Measurements from ENCODE around the gene TMEM116. TPM values are rescaled to one million over a fixed set of nuclear protein-coding genes. Genes with fewer than 3 reads are reported as not detected.

Gene TMEM116
- total RNA-seq, 3 donors from 2014 or later, result 19.0 to 46.4 (median 29.8) TPM

GRCh38 chr12:111936869-111937268, 76.1 kb downstream of the TMEM116 start:
- no peak for DNase-seq (ENCODE audit: low spot score in 2 of 2)
- intact Hi-C loops (cut with DNase I; ENCODE audit: low total_unique reads), result no loop called here
- H3K4me1 ChIP-seq, result no peaks in the 10 kb centered on the region
- H3K27me3 ChIP-seq, result no peaks in the 10 kb centered on the region
- H3K27ac ChIP-seq, result no peak overlapping the region
- H3K9me3 ChIP-seq, result no peaks in the 10 kb centered on the region
- H3K4me3 ChIP-seq, result no peak overlapping the region
- H3K36me3 ChIP-seq, result no peaks in the 10 kb centered on the region
- TF ChIP-seq POLR2A (IDR thresholded peaks at IDR 0.05) (no peak), POLR2AphosphoS5 (IDR thresholded peaks at IDR 0.05) (no peak)
- TF ChIP-seq, protein P1, sequence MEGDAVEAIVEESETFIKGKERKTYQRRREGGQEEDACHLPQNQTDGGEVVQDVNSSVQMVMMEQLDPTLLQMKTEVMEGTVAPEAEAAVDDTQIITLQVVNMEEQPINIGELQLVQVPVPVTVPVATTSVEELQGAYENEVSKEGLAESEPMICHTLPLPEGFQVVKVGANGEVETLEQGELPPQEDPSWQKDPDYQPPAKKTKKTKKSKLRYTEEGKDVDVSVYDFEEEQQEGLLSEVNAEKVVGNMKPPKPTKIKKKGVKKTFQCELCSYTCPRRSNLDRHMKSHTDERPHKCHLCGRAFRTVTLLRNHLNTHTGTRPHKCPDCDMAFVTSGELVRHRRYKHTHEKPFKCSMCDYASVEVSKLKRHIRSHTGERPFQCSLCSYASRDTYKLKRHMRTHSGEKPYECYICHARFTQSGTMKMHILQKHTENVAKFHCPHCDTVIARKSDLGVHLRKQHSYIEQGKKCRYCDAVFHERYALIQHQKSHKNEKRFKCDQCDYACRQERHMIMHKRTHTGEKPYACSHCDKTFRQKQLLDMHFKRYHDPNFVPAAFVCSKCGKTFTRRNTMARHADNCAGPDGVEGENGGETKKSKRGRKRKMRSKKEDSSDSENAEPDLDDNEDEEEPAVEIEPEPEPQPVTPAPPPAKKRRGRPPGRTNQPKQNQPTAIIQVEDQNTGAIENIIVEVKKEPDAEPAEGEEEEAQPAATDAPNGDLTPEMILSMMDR (IDR thresholded peaks at IDR 0.05), result no peak

DNA sequence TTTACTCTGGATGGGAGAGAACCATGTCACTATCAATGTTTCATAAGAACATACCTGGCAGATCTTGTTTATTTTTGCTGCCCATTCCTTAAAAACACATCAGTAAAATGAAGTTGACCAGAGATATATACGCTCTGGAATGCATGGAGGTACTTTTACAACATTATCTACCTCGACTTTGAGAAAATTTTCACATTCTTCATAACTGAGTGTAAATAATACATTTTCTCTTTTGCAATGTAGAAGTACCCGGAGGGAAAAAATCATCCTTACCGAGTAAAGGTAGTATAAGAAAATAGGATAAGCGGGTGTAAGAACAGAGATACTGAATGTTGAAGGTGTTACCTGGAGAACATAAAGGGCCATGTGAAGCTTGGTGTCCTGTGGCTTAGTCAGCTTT, 80.7 kb downstream of the TMEM116 start:
- Histone ChIP-seq H3K4me1 (no peaks in the 10 kb centered on the region), H3K27ac (no peak overlapping the region), H3K36me3 (no peaks in the 10 kb centered on the region), H3K4me3 (no peak overlapping the region), H3K9me3 (no peaks in the 10 kb centered on the region), H3K27me3 (no peaks in the 10 kb centered on the region)
- no peak for DNase-seq (ENCODE audit: low spot score in 2 of 2)
- TF ChIP-seq POLR2AphosphoS5 (IDR thresholded peaks at IDR 0.05) (no peak), POLR2A (IDR thresholded peaks at IDR 0.05) (no peak)
- TF ChIP-seq, protein P1 (IDR thresholded peaks at IDR 0.05), result no peak
- intact Hi-C loops (cut with DNase I; ENCODE audit: low total_unique reads), result no loop called here

DNA sequence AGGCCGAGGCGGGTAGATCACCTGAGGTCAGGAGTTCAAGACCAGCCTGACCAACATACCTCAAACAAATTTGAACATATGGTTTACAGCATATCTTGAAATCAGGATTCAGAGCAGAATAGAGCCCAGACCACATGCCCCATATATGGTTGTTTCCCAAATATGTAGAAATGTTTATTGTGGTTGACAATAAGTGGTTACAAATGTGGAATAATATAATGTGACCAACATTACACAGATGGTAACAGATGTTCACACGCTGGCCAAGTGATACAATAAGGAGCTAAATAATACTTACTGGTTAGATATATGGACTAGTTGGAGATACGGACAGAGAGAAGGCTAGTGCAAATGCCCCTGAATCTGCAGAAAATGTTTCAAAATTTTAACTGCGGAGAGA, 85.6 kb downstream of the TMEM116 start:
- intact Hi-C loops (cut with DNase I; ENCODE audit: low total_unique reads), result no loop called here
- H3K4me3 ChIP-seq, result no peak overlapping the region

DNA sequence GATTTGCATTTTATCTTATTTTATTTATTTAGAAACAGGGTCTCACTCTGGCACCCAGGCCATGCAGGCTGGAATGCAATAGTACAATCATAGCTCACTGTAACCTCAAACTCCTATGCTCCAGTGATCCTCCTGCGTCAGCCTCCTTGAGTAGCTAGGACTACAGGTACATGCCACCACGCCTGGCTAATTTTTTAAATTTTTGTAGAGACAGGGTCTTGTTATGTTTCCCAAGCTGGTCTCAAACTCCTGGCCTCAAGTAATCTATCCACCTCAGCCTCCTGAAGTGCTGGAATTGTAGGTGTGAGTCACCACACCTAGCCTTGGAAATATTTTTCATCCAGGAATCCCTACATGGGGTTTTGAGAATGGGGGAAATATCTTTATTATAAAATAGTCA, 86.3 kb downstream of the TMEM116 start:
- no peak for TF ChIP-seq POLR2AphosphoS5 (IDR thresholded peaks at IDR 0.05)
- TF ChIP-seq, protein P1 (IDR thresholded peaks at IDR 0.05), result no peak
- TF ChIP-seq POLR2A (IDR thresholded peaks at IDR 0.05), result no peak
- no peak overlapping the region for H3K27ac ChIP-seq
- H3K4me3 ChIP-seq, result no peak overlapping the region
- no peaks in the 10 kb centered on the region for H3K9me3 ChIP-seq
- DNase-seq (ENCODE audit: low spot score in 2 of 2), result no peak
- no peaks in the 10 kb centered on the region for H3K27me3 ChIP-seq
- intact Hi-C loops (cut with DNase I; ENCODE audit: low total_unique reads), result no loop called here
- H3K4me1 ChIP-seq, result no peaks in the 10 kb centered on the region
- no peaks in the 10 kb centered on the region for H3K36me3 ChIP-seq

More for the DNA sequence above, 85.6 kb downstream of the TMEM116 start:
- H3K27me3 ChIP-seq, result no peaks in the 10 kb centered on the region
- H3K27ac ChIP-seq, result no peak overlapping the region
- H3K9me3 ChIP-seq, result no peaks in the 10 kb centered on the region
- DNase-seq (ENCODE audit: low spot score in 2 of 2), result no peak
- no peaks in the 10 kb centered on the region for H3K4me1 ChIP-seq
- TF ChIP-seq POLR2AphosphoS5 (IDR thresholded peaks at IDR 0.05), result no peak
- TF ChIP-seq, protein P1 (IDR thresholded peaks at IDR 0.05), result no peak
- TF ChIP-seq POLR2A (IDR thresholded peaks at IDR 0.05), result no peak
- no peaks in the 10 kb centered on the region for H3K36me3 ChIP-seq

GRCh38 chr12:111925171-111925570, 87.8 kb downstream of the TMEM116 start:
- no peaks in the 10 kb centered on the region for H3K27me3 ChIP-seq
- no peak overlapping the region for H3K27ac ChIP-seq
- no peaks in the 10 kb centered on the region for H3K36me3 ChIP-seq
- intact Hi-C loops (cut with DNase I; ENCODE audit: low total_unique reads), result no loop called here
- TF ChIP-seq, protein P1 (IDR thresholded peaks at IDR 0.05), result no peak
- TF ChIP-seq POLR2A (IDR thresholded peaks at IDR 0.05), result no peak
- TF ChIP-seq POLR2AphosphoS5 (IDR thresholded peaks at IDR 0.05), result no peak
- no peak overlapping the region for H3K4me3 ChIP-seq
- no peaks in the 10 kb centered on the region for H3K4me1 ChIP-seq
- no peaks in the 10 kb centered on the region for H3K9me3 ChIP-seq
- no peak for DNase-seq (ENCODE audit: low spot score in 2 of 2)

Data from breast epithelium (tissue), 4 donors.